SK-N-SH (cell line): ENCODE results near the gene MYBBP1A. TPM values are rescaled to one million over a fixed set of nuclear protein-coding genes. Genes with fewer than 3 reads are reported as not detected.

ENCODE experiments used
- CTCF ChIA-PET: fragments of 300-600, 350-600 bp; formaldehyde crosslinking; extraction: SDS; loops from one replicate; lab custom pipeline; 2021; lab: Yijun Ruan, JAX
- POLR2A ChIA-PET: fragments of 350-600 bp; sonication (Branson Sonifier 250); formaldehyde crosslinking; extraction: SDS; loops from one replicate; lab custom pipeline; 2020; ENCODE audit warnings: antibody characterized with exemption, inconsistent platforms; lab: Yijun Ruan, JAX
- DNase-seq: peaks from one replicate; pipeline ENCODE4 v3.0.0; 2012
- H2AFZ ChIP-seq: fragments of 200-600 bp; sonication (generic); 2 replicates; pipeline ENCODE4 v1.8.1; 2016; ENCODE audit warnings: antibody characterized with exemption, mild to moderate bottlenecking, low read depth
- H3F3A ChIP-seq: fragments of 200-600 bp; sonication (generic); replicated peaks from 2 replicates; pipeline ENCODE3; 2016; ENCODE audit warnings: antibody characterized with exemption, mild to moderate bottlenecking; ENCODE audit not compliant: insufficient read depth
- H3K27ac ChIP-seq, 2 experiments: fragments of 200-500 bp in 1 of 2; fragments of 200-600 bp in 1 of 2; sonication (Bioruptor generic) in 1 of 2; sonication (generic), shearing (Covaris generic) in 1 of 2; 2 replicates each; pipeline versions ENCODE4 v1.5.1 to v1.6.1; 2014 to 2016; ENCODE audit warnings: low read depth in 2 of 2, inconsistent platforms in 1 of 2, low read length in 1 of 2, mild to moderate bottlenecking in 1 of 2, mixed read lengths in 1 of 2
- H3K27me3 ChIP-seq: fragments of 200-600 bp; sonication (generic), shearing (Covaris generic); 2 replicates; pipeline ENCODE4 v1.6.1; 2016; ENCODE audit warnings: mixed run types; ENCODE audit not compliant: insufficient read depth
- H3K36me3 ChIP-seq, 2 experiments: fragments of 200-500 bp in 1 of 2; fragments of 200-600 bp in 1 of 2; sonication (Bioruptor generic) in 1 of 2; sonication (generic) in 1 of 2; replicated peaks in 1 of 2; 2 replicates each; pipeline versions ENCODE3 to v1.5.1; 2014 to 2016; ENCODE audit warnings: low read length in 1 of 2, mild to moderate bottlenecking in 1 of 2; ENCODE audit not compliant: insufficient read depth in 2 of 2, control insufficient read depth in 1 of 2
- H3K4me1 ChIP-seq, 2 experiments: fragments of 200-500 bp in 1 of 2; fragments of 200-600 bp in 1 of 2; sonication (Bioruptor generic) in 1 of 2; sonication (generic), shearing (Covaris generic) in 1 of 2; 2 replicates each; pipeline versions ENCODE4 v1.5.1 to v1.6.1; 2014 to 2016; ENCODE audit warnings: low read depth in 1 of 2, low read length in 1 of 2, mixed run types in 1 of 2; ENCODE audit not compliant: insufficient read depth in 2 of 2, control insufficient read depth in 1 of 2
- H3K4me2 ChIP-seq: fragments of 200-600 bp; sonication (generic), shearing (Covaris generic); 2 replicates; pipeline ENCODE4 v1.6.1; 2017; ENCODE audit warnings: mixed run types
- H3K4me3 ChIP-seq, 2 experiments: fragments of 200-500 bp in 1 of 2; fragments of 200-600 bp in 1 of 2; sonication (Bioruptor generic) in 1 of 2; sonication (generic), shearing (Covaris generic) in 1 of 2; 2 replicates each; pipeline versions ENCODE4 v1.5.1 to v1.8.1; 2014 to 2016; ENCODE audit warnings: low read depth in 2 of 2, inconsistent platforms in 1 of 2, low read length in 1 of 2, mild to moderate bottlenecking in 1 of 2, mixed read lengths in 1 of 2, moderate library complexity in 1 of 2
- H3K79me2 ChIP-seq: fragments of 200-600 bp; sonication (generic); 2 replicates; pipeline ENCODE4 v1.8.1; 2017; ENCODE audit warnings: mild to moderate bottlenecking; ENCODE audit not compliant: insufficient read depth
- H3K9ac ChIP-seq: fragments of 200-600 bp; sonication (generic); 2 replicates; pipeline ENCODE4 v1.6.1; 2017; ENCODE audit warnings: mixed run types
- H3K9me2 ChIP-seq: fragments of 200-600 bp; sonication (generic); 2 replicates; pipeline ENCODE4 v1.6.1; 2017; ENCODE audit warnings: mixed run types
- H3K9me3 ChIP-seq: fragments of 200-600 bp; sonication (generic); 2 replicates; pipeline ENCODE4 v1.6.1; 2017; ENCODE audit warnings: mixed run types, mild to moderate bottlenecking, moderate library complexity
- H4K20me1 ChIP-seq: fragments of 200-600 bp; sonication (generic); 2 replicates; pipeline ENCODE4 v1.6.1; 2017; ENCODE audit warnings: mild to moderate bottlenecking, mixed run types; ENCODE audit not compliant: insufficient read depth
- EP300 ChIP-seq, 2 experiments: IDR thresholded peaks; 2 replicates each; pipeline versions ENCODE4 v1.4.0 to v1.6.1; 2012; ENCODE audit warnings: borderline replicate concordance in 1 of 2, low read depth in 1 of 2, low read length in 1 of 2
- FOSL2 ChIP-seq: IDR thresholded peaks from 2 replicates; pipeline ENCODE4 v1.4.0; 2012; ENCODE audit warnings: low read depth, mild to moderate bottlenecking, moderate library complexity, borderline replicate concordance
- FOXJ3 ChIP-seq: sonication (generic); formaldehyde crosslinking; IDR thresholded peaks from 2 replicates; pipeline ENCODE4 v1.5.1; 2020; ENCODE audit warnings: mild to moderate bottlenecking, missing genetic modification reagents
- FOXM1 ChIP-seq: IDR thresholded peaks from 2 replicates; pipeline ENCODE4 v1.4.0; 2012; ENCODE audit warnings: low read depth, mild to moderate bottlenecking
- GABPA ChIP-seq: IDR thresholded peaks from 2 replicates; pipeline ENCODE4 v1.4.0; 2012; ENCODE audit warnings: low read depth, mild to moderate bottlenecking
- GATA2 ChIP-seq: sonication (generic); formaldehyde crosslinking; IDR thresholded peaks from 2 replicates; pipeline ENCODE4 v1.5.0; 2020; ENCODE audit warnings: mild to moderate bottlenecking, missing genetic modification reagents
- JUND ChIP-seq: IDR thresholded peaks from 2 replicates; pipeline ENCODE4 v1.4.0; 2012
- MAX ChIP-seq: IDR thresholded peaks from 2 replicates; pipeline ENCODE4 v1.4.0; 2012; ENCODE audit warnings: low read depth
- MEF2A ChIP-seq: IDR thresholded peaks from 2 replicates; pipeline ENCODE4 v1.4.0; 2012; ENCODE audit warnings: low read depth, borderline replicate concordance
- MXI1 ChIP-seq: IDR thresholded peaks from 2 replicates; pipeline ENCODE4 v1.6.1; 2012; ENCODE audit warnings: mild to moderate bottlenecking, low read depth, low read length, improper control_type of control experiment
- NRF1 ChIP-seq: IDR thresholded peaks from 2 replicates; pipeline ENCODE4 v1.6.1; 2012; ENCODE audit warnings: low read depth, mild to moderate bottlenecking, low read length
- RFX5 ChIP-seq: IDR thresholded peaks from 2 replicates; pipeline ENCODE4 v1.6.1; 2012; ENCODE audit warnings: mild to moderate bottlenecking, improper control_type of control experiment, low read length
- SIN3A ChIP-seq: IDR thresholded peaks from 2 replicates; pipeline ENCODE4 v1.6.1; 2012; ENCODE audit warnings: low read depth, mild to moderate bottlenecking, low read length, moderate library complexity, borderline replicate concordance
- SMC3 ChIP-seq: IDR thresholded peaks from 2 replicates; pipeline ENCODE4 v1.6.1; 2012; ENCODE audit warnings: low read depth, low read length, improper control_type of control experiment
- TAF1 ChIP-seq: IDR thresholded peaks from 2 replicates; pipeline ENCODE4 v1.6.1; 2012; ENCODE audit warnings: low read depth, mild to moderate bottlenecking, low read length, moderate library complexity, borderline replicate concordance
- TCF12 ChIP-seq: IDR thresholded peaks from 2 replicates; pipeline ENCODE4 v1.4.0; 2012
- WGBS: methylation state at CpG from one replicate; pipeline ENCODE4 v1.1.6; 2017; ENCODE audit warnings: low lambda C conversion rate; 5-methylcytosine and 5-hydroxymethylcytosine counted together
- polyA plus RNA-seq, 3 experiments: library from polyadenylated mRNA; depleted of rRNA; stranded (reverse); fragments of >200 nt; gene quantifications; 2 replicates each; pipeline ENCODE4 v1.2.3, GENCODE V29; 2012
- TF ChIP-seq, protein P1 (sequence below): IDR thresholded peaks from 2 replicates; pipeline ENCODE4; 2012
- TF ChIP-seq, protein P2 (sequence below): IDR thresholded peaks from 2 replicates; pipeline ENCODE4 v1.6.1; 2012; ENCODE audit warnings: mild to moderate bottlenecking, low read depth, low read length, moderate library complexity

MYBBP1A gene
- polyA plus RNA-seq, 1 of the 3 experiments (the other 2 are of a cell fraction) = 93.0 TPM

DNA sequence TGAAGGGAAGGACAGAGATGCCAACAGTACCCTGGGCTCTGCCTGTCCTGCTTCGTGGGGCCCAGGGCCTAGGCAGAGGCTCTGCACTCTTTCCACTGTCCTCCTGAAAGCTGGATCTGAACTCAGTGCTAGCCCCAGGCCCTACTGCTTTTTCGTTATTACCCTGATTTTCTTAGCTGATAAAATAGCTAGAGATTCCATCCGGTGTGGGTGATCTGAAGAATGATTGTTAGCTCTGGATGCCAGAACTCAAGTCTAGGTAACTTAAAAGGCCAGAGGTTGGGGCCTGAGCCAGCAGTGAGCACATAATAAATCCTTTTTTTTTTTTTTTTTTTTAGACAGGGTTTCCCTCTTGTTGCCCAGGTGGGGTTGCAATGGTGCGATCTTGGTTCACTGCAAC lies 1.8 kb upstream of the MYBBP1A start:
- ChIA-PET POLR2A (interaction anchor here (0.9 kb wide), 1 partner anchor 10 kb away, joined by 3 read pairs; no protein-coding TSS in a partner anchor), CTCF (interaction anchor here (0.7 to 2.1 kb wide), 9 partner anchors 8 to 136 kb away, joined by 3 to 18 read pairs (median 3); no protein-coding TSS in a partner anchor)
- Histone ChIP-seq H3K27me3 (no peaks in the 10 kb centered on the region), H3K4me3 (no peak overlapping the region), H2AFZ (no peak overlapping the region), H3K9me3 (no peaks in the 10 kb centered on the region), H3K36me3 (peaks cover 8 to 16% of the 10 kb centered on the region in 2 experiments), H3K27ac (no peak overlapping the region), H4K20me1 (no peaks in the 10 kb centered on the region), H3F3A (peaks cover 3% of the 10 kb centered on the region), H3K4me2 (no peak overlapping the region), H3K9ac (no peak overlapping the region), H3K4me1 (peaks cover 7 to 18% of the 10 kb centered on the region in 2 experiments; a peak in 1 of 4 replicates), H3K79me2 (peaks cover 26% of the 10 kb centered on the region), H3K9me2 (no peaks in the 10 kb centered on the region)
- DNase-seq = no peak
- WGBS = 83% methylated on average over 4 of the region's 4 CpGs
- TF ChIP-seq RFX5 (no peak), SIN3A (no peak), MEF2A (no peak), TAF1 (no peak), MAX (no peak), SMC3 (no peak), GATA2 (CRISPR knock-in tag) (no peak), FOXM1 (no peak), TCF12 (no peak), GABPA (no peak), EP300 (IDR thresholded peaks at IDR 0.05; ENCODE audit: borderline replicate concordance in 1 of 2, low read depth in 1 of 2, low read length in 1 of 2) (no peak), JUND (no peak), FOSL2 (no peak)
- TF ChIP-seq, protein P1, sequence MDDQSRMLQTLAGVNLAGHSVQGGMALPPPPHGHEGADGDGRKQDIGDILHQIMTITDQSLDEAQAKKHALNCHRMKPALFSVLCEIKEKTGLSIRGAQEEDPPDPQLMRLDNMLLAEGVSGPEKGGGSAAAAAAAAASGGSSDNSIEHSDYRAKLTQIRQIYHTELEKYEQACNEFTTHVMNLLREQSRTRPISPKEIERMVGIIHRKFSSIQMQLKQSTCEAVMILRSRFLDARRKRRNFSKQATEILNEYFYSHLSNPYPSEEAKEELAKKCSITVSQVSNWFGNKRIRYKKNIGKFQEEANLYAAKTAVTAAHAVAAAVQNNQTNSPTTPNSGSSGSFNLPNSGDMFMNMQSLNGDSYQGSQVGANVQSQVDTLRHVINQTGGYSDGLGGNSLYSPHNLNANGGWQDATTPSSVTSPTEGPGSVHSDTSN = no peak

DNA sequence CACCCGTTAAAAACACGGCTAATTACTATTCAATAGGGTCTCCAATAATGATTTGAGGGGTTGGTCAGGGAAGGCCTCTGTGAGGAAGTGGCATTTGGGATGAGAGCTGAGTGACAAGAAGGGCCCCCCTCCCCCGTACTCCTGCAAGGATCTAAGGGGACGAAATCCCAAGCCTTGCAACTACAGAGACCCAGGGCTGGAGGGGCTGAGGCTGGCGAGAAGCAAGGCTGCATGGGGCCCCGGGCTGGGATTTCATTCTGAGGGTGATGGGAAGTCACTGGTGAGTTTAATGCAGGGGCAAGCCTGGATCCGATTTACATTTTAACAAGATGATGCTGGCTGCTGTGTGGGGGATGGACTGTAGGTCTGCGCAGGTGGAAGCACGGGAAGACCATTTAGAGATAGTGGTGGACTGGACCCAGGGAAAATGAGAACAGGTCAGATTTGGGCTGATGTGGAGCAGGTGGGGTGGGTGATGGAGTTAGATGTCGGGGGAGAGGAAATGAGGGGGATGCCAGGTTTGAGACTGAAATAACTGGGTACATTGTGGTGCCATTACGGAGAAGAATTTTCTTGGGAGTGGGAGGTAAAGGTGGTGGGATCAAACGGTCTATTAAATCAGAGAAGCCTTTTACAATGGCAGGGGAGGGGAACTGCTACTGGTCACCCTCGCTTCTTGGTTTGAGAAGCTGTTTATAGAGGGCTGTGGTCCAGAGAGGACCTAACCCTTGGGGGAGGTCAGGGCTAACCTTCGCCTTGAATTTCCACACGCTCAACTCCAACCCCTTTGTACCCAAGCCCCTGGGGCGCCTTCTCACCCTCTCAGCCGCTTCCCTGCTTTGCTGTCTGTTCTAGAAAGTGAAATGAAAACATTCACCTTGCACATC lies 932 bp upstream of the MYBBP1A start:
- peaks cover 31% of the 10 kb centered on the region for H3K79me2 ChIP-seq
- H3K4me2 ChIP-seq = peak overlapping the region; percentile 98
- no peaks in the 10 kb centered on the region for H4K20me1 ChIP-seq
- peaks cover 7 to 18% of the 10 kb centered on the region in 2 experiments; a peak in 1 of 4 replicates for H3K4me1 ChIP-seq
- H3K27ac ChIP-seq = peak overlapping the region; percentile 62 to 94
- H2AFZ ChIP-seq = peak overlapping the region; percentile 98
- no peaks in the 10 kb centered on the region for H3K9me3 ChIP-seq
- POLR2A ChIA-PET = no interaction called here
- H3F3A ChIP-seq = peaks cover 3% of the 10 kb centered on the region
- H3K9me2 ChIP-seq = no peaks in the 10 kb centered on the region
- DNase-seq = peak; percentile 64
- WGBS = 82% methylated on average over 17 of the region's 17 CpGs
- H3K27me3 ChIP-seq = no peaks in the 10 kb centered on the region
- peak overlapping the region; percentile 95 to 99 for H3K4me3 ChIP-seq
- H3K36me3 ChIP-seq = peaks cover 9 to 23% of the 10 kb centered on the region in 2 experiments
- peak overlapping the region; percentile 80 for H3K9ac ChIP-seq
- CTCF ChIA-PET = interaction anchor here (0.9 to 2.7 kb wide), 10 partner anchors 11 to 234 kb away, joined by 3 to 18 read pairs (median 3); no protein-coding TSS in a partner anchor
- TF ChIP-seq, protein P2, sequence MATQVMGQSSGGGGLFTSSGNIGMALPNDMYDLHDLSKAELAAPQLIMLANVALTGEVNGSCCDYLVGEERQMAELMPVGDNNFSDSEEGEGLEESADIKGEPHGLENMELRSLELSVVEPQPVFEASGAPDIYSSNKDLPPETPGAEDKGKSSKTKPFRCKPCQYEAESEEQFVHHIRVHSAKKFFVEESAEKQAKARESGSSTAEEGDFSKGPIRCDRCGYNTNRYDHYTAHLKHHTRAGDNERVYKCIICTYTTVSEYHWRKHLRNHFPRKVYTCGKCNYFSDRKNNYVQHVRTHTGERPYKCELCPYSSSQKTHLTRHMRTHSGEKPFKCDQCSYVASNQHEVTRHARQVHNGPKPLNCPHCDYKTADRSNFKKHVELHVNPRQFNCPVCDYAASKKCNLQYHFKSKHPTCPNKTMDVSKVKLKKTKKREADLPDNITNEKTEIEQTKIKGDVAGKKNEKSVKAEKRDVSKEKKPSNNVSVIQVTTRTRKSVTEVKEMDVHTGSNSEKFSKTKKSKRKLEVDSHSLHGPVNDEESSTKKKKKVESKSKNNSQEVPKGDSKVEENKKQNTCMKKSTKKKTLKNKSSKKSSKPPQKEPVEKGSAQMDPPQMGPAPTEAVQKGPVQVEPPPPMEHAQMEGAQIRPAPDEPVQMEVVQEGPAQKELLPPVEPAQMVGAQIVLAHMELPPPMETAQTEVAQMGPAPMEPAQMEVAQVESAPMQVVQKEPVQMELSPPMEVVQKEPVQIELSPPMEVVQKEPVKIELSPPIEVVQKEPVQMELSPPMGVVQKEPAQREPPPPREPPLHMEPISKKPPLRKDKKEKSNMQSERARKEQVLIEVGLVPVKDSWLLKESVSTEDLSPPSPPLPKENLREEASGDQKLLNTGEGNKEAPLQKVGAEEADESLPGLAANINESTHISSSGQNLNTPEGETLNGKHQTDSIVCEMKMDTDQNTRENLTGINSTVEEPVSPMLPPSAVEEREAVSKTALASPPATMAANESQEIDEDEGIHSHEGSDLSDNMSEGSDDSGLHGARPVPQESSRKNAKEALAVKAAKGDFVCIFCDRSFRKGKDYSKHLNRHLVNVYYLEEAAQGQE = no peak
- no peak for TF ChIP-seq MXI1
- no peak for TF ChIP-seq MAX
- TF ChIP-seq RFX5 = no peak
- no peak for TF ChIP-seq MEF2A
- no peak for TF ChIP-seq GATA2 (CRISPR knock-in tag)
- TF ChIP-seq FOXM1 = no peak
- TF ChIP-seq TAF1 = no peak
- no peak for TF ChIP-seq FOXJ3 (CRISPR knock-in tag)
- TF ChIP-seq NRF1 = no peak
